Activated T-cell treated with anti-CD3 and anti-CD28 coated beads, Interleukin-2, amount 50 U/mL, for 24 hours (primary cell): Measurements from ENCODE around the gene CCDC191.
A peak's percentile ranks its signal among the peaks of the same experiment; 100 is the strongest.

Experiments
- DNase-seq: peaks from one replicate; pipeline ENCODE4 v3.0.0-alpha.2; 2020
- H3K27ac Mint-ChIP-seq: 2 replicates; pipeline ENCODE4 v1.8.0; 2020; ENCODE audit warnings: mild to moderate bottlenecking, mixed read lengths
- H3K27me3 Mint-ChIP-seq: 2 replicates; pipeline ENCODE4 v1.8.0; 2020; ENCODE audit warnings: mixed read lengths
- H3K36me3 Mint-ChIP-seq: 2 replicates; pipeline ENCODE4 v1.8.0; 2020; ENCODE audit warnings: low read depth, mixed read lengths
- H3K4me1 Mint-ChIP-seq: 2 replicates; pipeline ENCODE4 v1.8.0; 2020; ENCODE audit warnings: low read depth, mixed read lengths
- H3K4me3 Mint-ChIP-seq: 2 replicates; pipeline ENCODE4 v1.8.0; 2020; ENCODE audit warnings: mild to moderate bottlenecking, moderate library complexity, mixed read lengths
- H3K9me3 Mint-ChIP-seq: 2 replicates; pipeline ENCODE4 v1.8.0; 2020; ENCODE audit warnings: mixed read lengths

CCDC191 gene

GRCh38 chr3:113954091-113954685 is 102.1 kb downstream of the CCDC191 start:
- H3K4me3 Mint-ChIP-seq = no peak overlapping the region

GRCh38 chr3:113953677-113954076 is 102.6 kb downstream of the CCDC191 start:
- H3K4me1 Mint-ChIP-seq = peaks cover 20% of the 10 kb centered on the region
- no peaks in the 10 kb centered on the region for H3K9me3 Mint-ChIP-seq
- no peak overlapping the region for H3K4me3 Mint-ChIP-seq
- peaks cover 5% of the 10 kb centered on the region for H3K36me3 Mint-ChIP-seq
- peaks cover 9% of the 10 kb centered on the region for H3K27me3 Mint-ChIP-seq
- no peak for DNase-seq
- H3K27ac Mint-ChIP-seq = no peak overlapping the region

More at GRCh38 chr3:113954091-113954685, 102.1 kb downstream of the CCDC191 start:
- no peak for DNase-seq
- H3K9me3 Mint-ChIP-seq = no peaks in the 10 kb centered on the region
- peaks cover 10% of the 10 kb centered on the region for H3K36me3 Mint-ChIP-seq
- no peak overlapping the region for H3K27ac Mint-ChIP-seq
- H3K27me3 Mint-ChIP-seq = peaks cover 5% of the 10 kb centered on the region
- H3K4me1 Mint-ChIP-seq = peaks cover 16% of the 10 kb centered on the region

- DNase-seq = no peak
- Mint-ChIP-seq H3K4me3 (no peak overlapping the region), H3K27me3 (peaks cover 11% of the 10 kb centered on the region), H3K4me1 (peaks cover 22% of the 10 kb centered on the region), H3K9me3 (no peaks in the 10 kb centered on the region), H3K36me3 (no peaks in the 10 kb centered on the region), H3K27ac (no peak overlapping the region)
Measured at GRCh38 chr3:113952921-113953320, 103.4 kb downstream of the CCDC191 start.

GRCh38 chr3:113948015-113948917 is 108.1 kb downstream of the CCDC191 start:
- no peak overlapping the region for H3K27ac Mint-ChIP-seq
- peak overlapping the region; percentile 63 for H3K4me3 Mint-ChIP-seq
- peaks cover 23% of the 10 kb centered on the region for H3K27me3 Mint-ChIP-seq
- peak; percentile 68 for DNase-seq
- peaks cover 15% of the 10 kb centered on the region for H3K4me1 Mint-ChIP-seq
- H3K9me3 Mint-ChIP-seq = no peaks in the 10 kb centered on the region
- no peaks in the 10 kb centered on the region for H3K36me3 Mint-ChIP-seq

GRCh38 chr3:113947372-113948014 is 108.8 kb downstream of the CCDC191 start, which contains the start of gene ZDHHC23:
Gene ZDHHC23, plus strand, starts transcription at chr3:113948013. Its CDS starts 790 bp downstream, at chr3:113948803.
- Mint-ChIP-seq H3K27ac (peak within 1 kb of the TSS; percentile 35), H3K9me3 (no peaks in the 10 kb centered on the region), H3K27me3 (peaks cover 30% of the 10 kb centered on the region), H3K4me1 (peaks cover 14% of the 10 kb centered on the region), H3K36me3 (no peaks in the 10 kb centered on the region), H3K4me3 (peak within 1 kb of the TSS; percentile 73)
- peak; percentile 84 for DNase-seq

GRCh38 chr3:113946831-113947230 is 109.5 kb downstream of the CCDC191 start:
- peaks cover 30% of the 10 kb centered on the region for H3K27me3 Mint-ChIP-seq

GRCh38 chr3:113927556-113927955 is 128.8 kb downstream of the CCDC191 start:
- peaks cover 26% of the 10 kb centered on the region for H3K9me3 Mint-ChIP-seq
- H3K4me1 Mint-ChIP-seq = no peaks in the 10 kb centered on the region
- no peaks in the 10 kb centered on the region for H3K36me3 Mint-ChIP-seq
- no peak for DNase-seq
- H3K4me3 Mint-ChIP-seq = no peak overlapping the region
- H3K27ac Mint-ChIP-seq = no peak overlapping the region
- peaks cover 39% of the 10 kb centered on the region for H3K27me3 Mint-ChIP-seq

More at GRCh38 chr3:113946831-113947230, 109.5 kb downstream of the CCDC191 start:
- no peak for DNase-seq
- Mint-ChIP-seq H3K9me3 (no peaks in the 10 kb centered on the region), H3K4me3 (peak overlapping the region; percentile 73), H3K27ac (peak overlapping the region; percentile 35), H3K4me1 (peaks cover 14% of the 10 kb centered on the region), H3K36me3 (no peaks in the 10 kb centered on the region)

- H3K36me3 Mint-ChIP-seq = no peaks in the 10 kb centered on the region
- no peak for DNase-seq
- H3K27ac Mint-ChIP-seq = no peak overlapping the region
- H3K9me3 Mint-ChIP-seq = no peaks in the 10 kb centered on the region
- no peak overlapping the region for H3K4me3 Mint-ChIP-seq
- no peaks in the 10 kb centered on the region for H3K27me3 Mint-ChIP-seq
- H3K4me1 Mint-ChIP-seq = peaks cover 8% of the 10 kb centered on the region
Measured at GRCh38 chr3:113914646-113915045, 141.7 kb downstream of the CCDC191 start.
